Activated CD8-positive, alpha-beta memory T cell treated with anti-CD3 and anti-CD28 coated beads for 48 hours (primary cell): ENCODE results near the gene TCHP.
"Not testable (repeated sequence)": the region's sequence is repeated elsewhere in the genome, so short reads cannot be mapped to it uniquely, and the experiment has no call there.

ENCODE experiments used
- DNase-seq, 3 experiments: peaks; one replicate each; pipeline ENCODE4 v3.0.0-alpha.2; 2020; ENCODE audit warnings: low read depth in 2 of 3, low spot score in 2 of 3

Gene TCHP

DNA sequence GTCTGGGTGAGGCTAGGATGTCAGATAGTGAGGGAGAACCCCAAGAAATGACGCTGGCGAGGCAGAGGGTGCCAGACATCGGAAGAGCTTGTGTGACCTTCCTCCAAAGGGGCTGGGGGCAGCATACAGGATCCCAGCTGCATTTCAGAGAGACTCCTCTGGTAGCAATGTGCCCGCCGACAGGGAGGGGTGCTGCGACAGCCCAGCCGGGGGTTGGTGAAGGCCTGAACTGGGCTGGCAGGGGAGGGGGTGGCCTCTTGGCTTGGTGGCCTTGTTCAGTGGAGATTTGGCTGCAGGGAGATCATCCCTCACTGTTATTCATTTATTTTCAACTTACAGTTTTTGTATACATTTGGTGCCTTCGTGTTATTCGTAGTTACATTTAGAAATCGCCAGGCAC, 5.2 kb downstream of the TCHP start:
- no peak for DNase-seq

DNA sequence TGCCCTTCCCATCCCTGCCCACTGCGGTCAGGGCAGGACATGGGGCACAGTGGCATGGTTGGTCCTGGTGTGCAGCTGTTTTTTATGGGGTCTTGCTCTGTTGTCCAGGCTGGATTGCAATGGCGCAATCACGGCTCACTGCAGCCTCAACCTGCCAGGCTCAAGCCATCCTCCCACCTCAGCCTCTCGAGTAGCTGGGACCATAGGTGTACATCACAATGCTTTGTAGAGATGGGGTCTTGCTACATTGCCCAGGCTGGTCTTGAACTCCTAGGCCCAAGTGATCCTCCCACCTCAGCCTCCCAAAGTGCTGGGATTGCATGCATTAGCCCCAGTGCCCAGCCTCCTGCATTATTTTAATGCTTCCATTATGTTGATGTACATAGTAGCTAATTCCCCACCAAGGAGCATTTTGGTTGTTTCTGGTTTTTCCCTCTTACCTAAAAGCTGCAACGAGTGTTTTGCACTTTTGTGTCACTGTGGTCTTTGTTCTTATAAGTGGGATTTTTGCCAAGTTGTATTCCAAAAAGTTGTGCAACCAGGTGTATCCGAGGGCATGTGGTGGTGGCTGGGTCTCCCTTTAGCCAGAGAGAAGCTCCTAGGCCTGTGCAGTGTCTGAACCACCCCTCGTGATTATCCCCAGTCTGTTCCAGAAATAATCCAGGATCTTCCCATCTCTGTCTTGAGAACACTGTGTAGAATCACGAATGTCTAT, 10.3 kb downstream of the TCHP start:
- no peak for DNase-seq

DNA sequence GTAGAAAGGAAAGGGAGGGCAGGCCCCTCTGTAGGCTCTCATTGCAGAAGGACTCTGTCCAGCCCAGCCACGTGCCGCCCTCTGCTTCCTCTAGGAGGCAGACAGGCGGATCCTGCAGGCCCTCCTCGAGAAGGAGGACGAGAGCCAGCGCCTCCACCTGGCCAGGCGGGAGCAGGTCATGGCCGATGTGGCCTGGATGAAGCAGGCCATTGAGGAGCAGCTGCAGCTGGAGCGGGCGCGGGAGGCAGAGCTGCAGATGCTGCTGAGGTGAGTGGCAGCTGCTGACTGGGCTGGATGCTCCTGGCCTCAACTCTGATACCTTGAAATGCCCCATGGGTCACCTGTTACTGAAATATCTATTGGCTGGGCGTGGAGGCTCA, 10.9 kb downstream of the TCHP start:
- DNase-seq, result no peak

DNA sequence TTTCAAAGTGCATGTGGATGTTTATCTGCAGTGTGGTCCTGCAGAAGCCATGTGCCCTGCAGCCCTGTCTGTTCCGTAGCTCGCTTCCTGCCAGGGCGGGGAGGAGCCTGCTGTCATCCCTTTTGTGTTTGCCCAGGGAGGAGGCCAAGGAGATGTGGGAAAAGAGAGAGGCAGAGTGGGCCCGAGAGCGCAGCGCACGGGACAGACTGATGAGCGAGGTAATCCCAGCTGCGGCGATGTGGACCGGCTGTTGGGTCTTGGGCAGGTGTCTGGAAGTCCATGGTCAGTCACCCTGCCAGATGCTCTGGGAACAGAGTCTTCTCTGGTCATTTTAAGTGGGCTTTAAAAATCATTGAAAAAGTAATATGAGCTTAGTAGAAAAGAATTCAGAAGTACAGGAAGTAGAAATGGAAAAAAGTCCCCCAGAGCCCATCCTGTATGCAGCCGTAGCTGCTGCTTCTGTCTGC, 12.8 kb downstream of the TCHP start:
- no peak for DNase-seq

DNA sequence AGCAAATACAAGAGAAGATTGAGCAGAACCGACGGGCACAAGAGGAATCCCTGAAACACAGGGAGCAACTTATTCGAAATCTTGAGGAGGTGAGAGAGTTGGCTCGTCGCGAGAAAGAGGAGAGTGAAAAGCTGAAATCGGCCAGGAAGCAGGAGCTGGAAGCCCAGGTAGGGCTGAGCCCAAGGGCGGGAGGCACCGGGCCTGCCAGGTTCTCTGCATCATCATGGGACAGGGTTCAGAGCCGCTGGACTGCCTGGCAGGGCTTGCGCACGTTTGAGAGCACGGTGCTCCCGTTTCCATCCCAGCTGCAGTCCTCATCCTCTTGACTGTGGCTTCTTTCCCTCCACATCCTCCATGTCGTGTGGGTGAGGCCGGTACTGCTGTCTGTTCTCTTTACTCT, 14.4 kb downstream of the TCHP start:
- no peak for DNase-seq

DNA sequence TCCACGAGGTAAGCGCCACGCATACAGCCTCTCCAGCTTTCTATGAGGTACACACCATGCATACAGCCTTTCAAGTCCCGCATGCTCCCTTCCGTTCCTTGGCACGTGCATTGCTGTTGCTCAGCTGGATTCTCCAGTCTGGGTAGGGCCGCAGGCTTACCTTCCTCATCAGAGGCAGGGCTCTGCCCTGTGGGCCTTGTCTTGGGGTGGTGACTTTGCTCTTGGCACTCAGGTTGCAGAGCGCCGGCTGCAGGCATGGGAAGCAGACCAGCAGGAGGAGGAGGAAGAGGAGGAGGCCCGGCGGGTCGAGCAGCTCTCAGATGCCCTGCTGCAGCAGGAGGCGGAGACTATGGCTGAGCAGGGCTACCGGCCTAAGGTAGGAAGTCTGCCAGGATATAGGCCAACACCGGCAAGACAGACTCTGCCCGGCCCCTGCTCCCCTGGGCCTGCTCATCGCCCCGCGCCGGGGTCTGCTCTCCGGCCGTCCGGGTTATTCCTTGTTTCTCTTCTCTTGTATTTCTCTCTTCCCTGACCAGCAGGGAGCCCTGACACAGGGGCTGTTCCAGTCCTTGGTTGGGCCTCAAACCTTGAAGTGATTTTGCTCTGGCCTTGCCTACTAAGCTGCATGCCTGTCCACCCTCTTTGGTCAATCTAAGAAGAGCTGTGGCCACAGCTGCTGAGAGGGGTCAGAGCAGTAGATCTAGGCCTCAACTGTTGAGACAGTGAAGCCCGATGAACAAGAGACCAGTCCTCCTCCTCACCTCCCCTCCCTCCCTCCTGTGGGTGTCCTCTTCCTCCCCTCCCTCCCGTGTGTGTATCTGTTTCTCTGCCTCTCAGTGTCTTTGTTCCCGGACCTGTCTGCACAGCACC, 15.3 kb downstream of the TCHP start:
- no peak for DNase-seq

DNA sequence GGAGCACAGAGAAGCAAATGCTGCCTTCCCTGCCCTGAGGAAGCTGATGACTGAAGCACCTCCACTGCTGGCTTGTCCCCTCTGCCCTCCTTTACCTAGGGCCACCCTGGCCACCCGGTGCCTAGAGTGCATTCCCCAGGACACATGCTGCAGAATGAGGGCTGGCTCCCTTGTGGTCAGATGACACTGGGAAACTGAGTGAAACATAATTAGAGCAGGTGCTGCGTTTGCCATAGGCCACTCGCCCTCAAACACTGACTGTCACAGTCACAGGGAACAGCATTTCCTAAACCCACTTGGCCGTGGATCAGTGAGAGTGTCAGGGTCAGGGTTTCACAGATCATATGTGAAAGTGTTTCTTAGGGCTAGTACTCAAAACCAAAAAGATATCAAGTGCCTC, 16.0 kb downstream of the TCHP start:
- no peak for DNase-seq

DNA sequence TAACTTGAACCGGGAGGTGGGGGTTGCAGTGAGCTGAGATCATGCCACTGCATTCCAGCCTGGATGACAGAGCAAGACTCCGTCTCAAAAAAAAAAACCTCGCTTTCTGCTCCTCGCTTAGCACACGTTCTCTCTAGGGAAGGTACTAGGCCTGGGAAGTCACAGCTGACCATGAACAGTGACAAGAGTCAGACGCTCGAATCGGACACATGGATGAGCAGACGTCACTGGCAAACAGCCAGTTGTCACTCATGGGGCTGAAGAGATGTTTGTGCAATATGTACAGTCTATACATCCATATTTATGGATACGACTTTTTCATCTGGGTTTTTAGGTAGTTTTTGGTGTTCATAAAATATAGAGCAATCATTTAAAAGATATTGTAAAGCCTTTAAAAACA, 19.4 kb downstream of the TCHP start:
- DNase-seq, result no peak

DNA sequence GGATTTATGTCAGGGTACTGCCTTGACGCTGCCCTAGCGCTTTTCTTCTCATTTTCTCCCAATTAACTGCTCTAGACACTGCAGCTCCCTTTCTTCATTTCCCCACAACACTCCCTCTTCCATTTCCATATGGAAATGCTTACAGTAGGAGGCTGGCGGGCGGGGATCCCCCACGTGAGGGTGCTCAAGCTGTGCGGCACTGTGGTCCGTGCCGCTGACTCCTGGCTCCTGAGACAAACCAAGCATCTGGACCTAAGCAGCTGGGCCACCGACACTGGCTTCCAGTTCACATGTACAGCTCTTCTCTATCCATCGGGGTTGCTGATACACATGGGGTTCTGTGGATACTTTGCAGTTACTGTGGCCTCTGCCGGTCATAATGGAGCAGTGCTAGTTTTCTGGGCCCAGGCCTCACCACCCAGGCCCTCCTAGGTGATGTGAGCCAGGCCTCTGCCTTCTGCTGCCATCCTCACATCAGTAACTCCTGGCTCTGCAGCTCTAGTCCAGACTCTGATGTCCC, 20.2 kb downstream of the TCHP start:
- DNase-seq, result no peak

DNA sequence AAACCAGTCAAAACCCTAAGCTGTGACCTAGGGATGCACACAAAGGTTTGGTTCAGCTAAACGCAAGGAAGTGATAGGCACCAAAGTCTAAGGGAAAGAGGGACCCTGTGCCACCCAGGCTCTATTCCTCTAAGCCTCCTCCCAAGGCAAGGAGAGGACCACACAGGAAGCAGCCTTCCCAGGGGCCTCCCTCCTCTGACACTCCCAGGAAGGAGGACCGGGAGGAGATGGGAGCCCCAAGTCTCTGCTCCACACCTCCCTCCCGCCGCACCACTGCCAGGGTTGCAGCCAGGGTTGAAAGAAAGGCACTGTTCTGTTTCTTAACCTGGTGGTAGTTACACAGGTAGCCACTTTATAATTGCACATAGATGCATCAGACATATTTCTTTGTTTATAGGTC, 21.9 kb downstream of the TCHP start:
- DNase-seq, result no peak

DNA sequence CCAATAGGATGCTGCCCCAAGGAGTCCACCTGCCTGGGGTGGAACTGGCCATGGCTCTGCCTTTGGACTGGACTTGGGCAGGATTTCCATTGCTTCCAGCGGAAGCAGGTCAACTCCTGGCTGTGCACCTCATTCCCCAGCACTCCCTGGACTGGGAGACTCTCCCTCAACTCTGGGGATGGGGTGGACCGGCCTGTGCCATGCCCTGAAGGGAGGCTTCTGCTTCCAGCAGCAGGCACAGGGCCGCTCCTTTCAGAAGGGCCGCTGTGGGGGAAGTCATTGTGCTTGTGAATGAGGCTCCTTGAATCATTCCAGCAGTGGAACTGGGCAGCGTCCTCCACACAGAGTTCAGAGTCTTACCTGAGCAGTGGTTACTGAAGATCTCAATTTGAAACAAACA, 23.0 kb downstream of the TCHP start:
- DNase-seq, result no peak

DNA sequence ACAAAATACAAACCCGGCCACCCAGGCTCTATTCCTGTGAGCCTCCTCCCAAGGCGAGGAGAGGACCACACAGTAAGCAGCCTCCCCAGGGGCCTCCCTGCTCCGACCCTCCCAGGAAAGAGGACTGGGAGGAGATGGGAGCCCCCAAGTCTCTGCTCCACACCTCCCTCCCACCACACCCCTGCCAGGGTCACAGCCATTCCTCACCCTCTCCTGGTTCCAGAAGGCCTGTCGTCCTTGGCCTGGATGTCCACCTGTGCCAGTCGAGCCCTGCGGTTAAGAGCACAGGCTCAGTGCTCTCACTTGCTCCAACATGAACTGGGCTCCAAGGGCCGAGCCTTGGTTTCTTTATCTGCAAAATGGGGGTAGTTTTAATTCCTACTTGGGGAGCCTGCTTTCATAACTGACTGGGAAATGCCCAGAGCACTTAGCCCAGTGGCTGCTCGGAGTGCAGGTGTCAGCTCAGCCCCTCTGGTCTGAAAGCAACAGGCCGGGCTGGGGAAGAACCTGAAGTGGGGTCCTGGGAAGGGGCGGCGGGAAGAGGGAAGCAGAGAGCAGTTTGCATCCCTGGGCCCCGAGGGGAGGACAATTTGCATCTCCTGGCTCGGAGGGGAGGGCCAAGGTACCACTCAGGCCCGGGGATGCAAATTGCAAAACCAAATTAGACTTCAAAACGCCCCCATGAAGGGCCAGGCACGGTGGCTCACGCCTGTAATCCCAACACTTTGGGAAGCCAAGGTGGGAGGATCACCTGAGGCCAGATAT, 23.6 kb downstream of the TCHP start:
- DNase-seq, result no peak

DNA sequence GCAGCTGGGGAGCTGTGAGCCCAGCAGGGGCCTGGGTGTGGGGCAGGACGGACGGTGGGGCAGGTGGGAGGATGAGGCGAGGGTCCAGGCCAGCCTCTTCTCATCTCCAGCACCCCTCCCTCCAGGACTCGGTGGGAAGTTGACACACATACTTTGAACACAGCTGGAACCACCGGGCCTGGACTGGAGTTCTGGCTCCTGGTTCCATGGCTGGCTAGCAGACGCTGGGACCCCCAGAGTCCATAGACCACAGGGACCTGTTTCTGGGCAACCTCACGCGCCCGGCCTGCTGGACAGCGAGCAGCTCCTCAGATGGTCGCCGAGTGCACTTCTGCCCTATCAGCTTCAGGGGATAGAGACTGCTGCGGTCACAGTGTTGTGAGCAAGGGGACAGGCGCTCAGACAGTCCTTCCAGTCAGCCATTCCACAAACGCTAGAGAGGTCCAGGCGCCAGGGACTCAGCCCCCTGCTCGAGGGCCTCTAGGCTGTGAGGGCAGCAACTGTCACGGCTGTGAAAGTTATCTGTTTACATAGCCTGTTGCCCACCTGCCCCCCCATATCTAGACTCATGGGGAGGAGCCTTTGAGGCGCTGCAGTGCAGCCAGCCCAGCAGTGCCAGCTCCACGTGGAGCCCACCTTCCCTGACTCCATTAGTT, 25.2 kb downstream of the TCHP start:
- DNase-seq, result no peak

DNA sequence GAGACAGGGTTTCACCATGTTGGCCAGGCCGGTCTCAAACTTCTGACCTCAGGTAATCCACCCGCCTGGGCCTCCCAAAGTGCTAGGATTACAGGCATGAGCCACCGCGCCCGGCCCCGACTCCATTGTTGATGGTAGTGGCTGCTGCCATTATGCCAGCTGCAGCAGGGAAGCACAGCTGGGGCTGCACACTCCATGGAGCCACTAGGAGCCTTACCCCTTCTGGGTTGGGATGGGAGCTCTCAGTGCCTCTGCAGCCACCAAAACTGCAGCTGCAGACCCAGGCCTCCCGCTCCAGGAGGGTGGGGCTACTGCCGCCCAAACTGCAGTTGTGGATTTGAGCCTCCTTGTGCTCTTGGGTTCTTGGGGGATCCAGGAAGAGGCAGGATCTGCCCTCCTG, 25.9 kb downstream of the TCHP start:
- DNase-seq, result no peak

DNA sequence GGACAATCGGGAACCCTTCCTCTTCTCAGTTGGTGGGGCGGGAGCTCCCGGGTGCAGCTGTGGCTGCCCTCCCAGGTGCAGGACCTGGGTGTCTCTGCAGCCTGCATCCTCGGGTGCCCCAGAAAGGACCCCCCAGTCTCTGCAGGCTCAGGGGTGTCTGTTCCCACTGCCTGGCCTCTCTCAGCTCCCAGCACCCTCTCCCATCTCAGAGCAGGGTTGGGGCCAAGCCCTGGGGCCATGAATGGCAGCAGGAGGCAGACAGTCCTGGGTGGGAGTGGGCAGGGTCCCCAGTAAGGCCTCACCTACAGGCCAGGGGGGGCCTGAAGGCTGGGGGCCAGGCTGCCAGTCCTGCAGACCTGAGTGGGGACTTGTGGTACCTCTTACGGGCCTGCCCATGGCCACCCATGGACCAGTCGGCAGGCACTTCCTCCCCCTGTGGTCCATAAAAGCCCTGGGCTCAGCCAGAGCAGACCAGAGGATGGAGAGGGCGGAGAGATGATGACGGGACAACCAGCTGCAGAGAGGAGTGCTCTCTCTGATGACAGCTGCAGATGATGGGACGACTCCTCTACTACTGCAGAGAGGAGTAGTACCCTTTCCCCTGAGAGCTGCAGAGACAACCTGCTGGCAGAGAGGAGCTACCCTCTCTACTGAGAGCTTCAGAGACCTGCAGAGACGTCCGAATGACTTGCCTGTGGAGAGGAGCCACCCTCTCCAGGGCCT, 26.6 kb downstream of the TCHP start:
- no peak for DNase-seq

DNA sequence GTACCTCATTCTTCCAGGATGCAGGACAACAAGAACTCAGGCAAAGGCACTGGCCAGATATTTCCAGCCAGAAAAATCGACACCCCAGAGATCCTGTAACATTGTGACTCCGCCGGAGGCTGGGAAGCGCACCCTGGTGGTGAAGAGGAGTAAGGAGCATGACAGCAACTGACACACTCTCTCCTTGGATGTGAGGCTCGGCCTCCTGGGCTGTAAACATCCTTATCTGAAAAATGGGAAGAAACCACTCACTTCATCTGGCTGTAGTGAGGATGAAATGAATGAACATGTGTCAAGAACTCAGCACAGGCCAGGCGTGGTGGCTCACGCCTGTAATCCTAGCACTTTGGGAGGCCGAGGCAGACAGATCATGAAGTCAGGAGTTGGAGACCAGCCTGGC, 27.5 kb downstream of the TCHP start:
- DNase-seq, result no peak

DNA sequence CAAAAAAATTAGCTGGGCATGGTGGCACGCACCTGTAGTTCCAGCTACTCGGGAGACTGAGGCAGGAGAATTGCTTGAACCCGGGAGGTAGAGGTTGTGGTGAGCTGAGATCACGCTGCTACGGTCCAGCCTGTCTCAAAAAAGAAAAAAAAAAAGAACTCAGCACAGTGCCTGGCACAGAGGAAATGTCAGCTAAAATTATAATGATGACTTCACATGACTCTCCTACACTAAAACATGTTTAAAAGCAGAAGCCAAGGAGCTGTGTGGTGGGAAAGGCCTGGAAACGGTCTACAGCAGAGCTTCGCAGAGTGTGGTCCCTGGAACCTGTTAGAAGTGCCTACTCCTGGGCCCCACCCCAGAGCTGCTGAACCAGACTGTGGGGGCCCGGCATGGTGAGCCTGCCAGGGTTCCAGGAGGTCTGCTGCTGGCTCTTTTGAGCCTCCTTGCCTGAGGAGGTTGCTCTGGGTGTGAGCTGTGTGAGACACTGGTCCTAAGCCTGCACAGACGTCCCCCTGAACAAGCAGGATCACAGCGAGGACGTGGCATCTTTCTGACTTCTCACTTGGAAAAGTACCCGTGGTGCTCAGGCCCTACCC, 28.1 kb downstream of the TCHP start:
- no peak for DNase-seq

DNA sequence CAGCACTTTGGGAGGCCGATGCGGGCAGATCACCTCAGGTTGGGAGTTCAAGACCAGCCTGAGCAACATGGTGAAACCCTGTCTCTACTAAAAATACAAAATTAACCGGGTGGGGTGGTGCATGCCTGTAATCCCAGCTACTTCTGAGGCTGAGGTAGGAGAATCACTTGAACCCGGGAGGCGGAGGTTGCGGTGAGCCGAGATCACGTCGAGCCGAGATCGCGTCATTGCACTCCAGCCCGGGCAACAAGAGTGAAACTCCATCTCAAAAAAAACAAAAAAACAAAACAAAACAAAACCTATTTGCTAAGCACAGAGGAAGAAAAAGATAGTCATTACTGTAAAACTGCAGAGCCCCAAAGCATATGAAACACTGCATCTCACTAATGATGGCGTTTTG, 29.3 kb downstream of the TCHP start:
- DNase-seq, result not testable (repeated sequence)

DNA sequence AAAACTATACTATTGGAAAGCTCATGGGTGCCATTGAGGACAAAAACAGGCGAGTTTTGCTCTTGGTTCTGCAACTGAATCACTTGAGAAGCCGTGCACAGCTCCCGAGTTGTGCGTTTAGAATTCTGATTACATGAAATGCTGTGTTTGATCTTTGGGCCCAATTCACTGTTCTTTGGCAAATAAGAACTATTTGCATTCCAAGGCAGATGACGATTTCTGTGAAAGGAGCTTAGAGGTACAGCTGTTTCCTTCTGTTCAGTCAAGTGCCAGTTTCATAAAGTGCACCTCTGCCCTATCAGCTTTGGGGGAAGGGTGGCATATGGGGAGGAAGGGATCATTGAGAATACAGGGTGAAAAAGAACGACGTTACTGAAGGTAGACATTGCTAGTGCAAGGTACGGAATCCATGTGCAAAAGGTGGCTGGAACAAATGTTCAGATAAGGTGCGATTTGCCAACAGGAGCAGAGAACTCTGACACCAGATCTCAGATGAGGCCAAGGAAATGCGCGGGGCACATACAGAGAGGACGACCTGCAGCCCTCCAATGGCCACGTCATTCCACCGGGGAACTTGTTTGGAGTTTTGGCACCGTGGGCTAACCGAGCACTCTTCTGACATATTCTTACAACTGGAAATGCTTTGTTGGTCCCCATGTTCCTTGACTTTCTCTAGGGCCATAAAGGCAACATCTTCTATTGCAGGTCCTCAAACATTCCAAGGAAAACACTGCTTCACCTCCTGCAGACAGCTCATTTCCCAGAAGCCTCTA, 30.1 kb downstream of the TCHP start:
- DNase-seq, result no peak
